K562 (cell line): ENCODE results near the gene NMB. TPM values are rescaled to one million over a fixed set of nuclear protein-coding genes. Genes with fewer than 3 reads are reported as not detected.
A peak's percentile ranks its signal among the peaks of the same experiment; 100 is the strongest.

Experiments used
- ATAC-seq: fragments of 200-7000 bp; cut with Tn5 transposase; 3 replicates; pipeline ENCODE4 v1.9.1; 2020; ENCODE audit warnings: moderate library complexity
- BruUV-seq: library from RNA; stranded (reverse); fragments of 400-500 nt; replicated peaks from 2 replicates; lab custom pipeline; 2021; lab: Mats Ljungman, UMichigan
- CTCF ChIA-PET: fragments of 300-600 bp; formaldehyde crosslinking; extraction: SDS; loops from one replicate; lab custom pipeline; 2021; ENCODE audit warnings: low intra/inter-chr PET ratio; lab: Yijun Ruan, JAX
- POLR2A ChIA-PET: fragments of 300-600, 350-650 bp; sonication (Branson Sonifier 250); formaldehyde crosslinking; extraction: SDS; loops from one replicate; lab custom pipeline; 2021; ENCODE audit warnings: antibody characterized with exemption, inconsistent platforms; lab: Yijun Ruan, JAX
- DNase-seq, 4 experiments: peaks; one replicate each; pipeline versions ENCODE4 v3.0.0 to v3.0.0-alpha.2; 2011 to 2018; ENCODE audit warnings: low spot score in 3 of 4, mixed read lengths in 3 of 4; ENCODE audit errors: extremely low read depth in 1 of 4
- FAIRE-seq: peaks from 2 replicates; lab custom pipeline; 2011; peaks lifted over from hg19 to GRCh38; lab: Jason Lieb, UNC
- H2AFZ ChIP-seq: 2 replicates; pipeline ENCODE4 v1.6.0; 2011; ENCODE audit warnings: low read depth, low read length, control low read depth, inconsistent platforms
- H3K27ac ChIP-seq: fragments of 200-600 bp; 3 replicates; pipeline ENCODE4 v1.8.0; 2011; ENCODE audit warnings: low read depth, mild to moderate bottlenecking, control low read depth, inconsistent platforms, low read length, moderate library complexity, mixed read lengths; ENCODE audit errors: extremely low read depth
- H3K27me3 ChIP-seq, 2 experiments: fragments of 300-600 bp in 1 of 2; 2 replicates in 1 of 2; 3 replicates in 1 of 2; pipeline versions ENCODE4 v1.6.0 to v1.8.0; 2011; ENCODE audit warnings: inconsistent platforms in 2 of 2, low read length in 2 of 2, mild to moderate bottlenecking in 1 of 2, mixed read lengths in 1 of 2, moderate library complexity in 1 of 2; ENCODE audit not compliant: control insufficient read depth in 2 of 2, insufficient read depth in 2 of 2
- H3K36me3 ChIP-seq: fragments of 300-600 bp; 3 replicates; pipeline ENCODE4 v1.8.0; 2011; ENCODE audit warnings: mild to moderate bottlenecking, low read length, inconsistent platforms; ENCODE audit not compliant: control insufficient read depth, insufficient read depth
- H3K4me1 ChIP-seq, 2 experiments: fragments of 200-600 bp in 1 of 2; replicated peaks in 1 of 2; 2 replicates in 1 of 2; 3 replicates in 1 of 2; pipeline versions ENCODE4 v1.5.1 to v1.8.0; 2011; ENCODE audit warnings: inconsistent platforms in 2 of 2, low read length in 2 of 2, mild to moderate bottlenecking in 1 of 2, mixed read lengths in 1 of 2, moderate library complexity in 1 of 2; ENCODE audit not compliant: control insufficient read depth in 2 of 2, insufficient read depth in 2 of 2
- H3K4me2 ChIP-seq: 2 replicates; pipeline ENCODE4 v1.6.1; 2011; ENCODE audit warnings: low read length, control low read depth, inconsistent platforms, mixed read lengths; ENCODE audit not compliant: insufficient read depth
- H3K4me3 ChIP-seq: fragments of 200-600 bp; sonication (generic), shearing (Covaris generic); 2 replicates; pipeline ENCODE4 v1.5.1; 2016; ENCODE audit warnings: control low read depth, inconsistent platforms
- H3K79me2 ChIP-seq: fragments of 200-600 bp; 3 replicates; pipeline ENCODE4 v1.8.0; 2011; ENCODE audit warnings: low read length, inconsistent platforms; ENCODE audit not compliant: control insufficient read depth, insufficient read depth
- H3K9ac ChIP-seq, 2 experiments: 2 replicates each; pipeline versions ENCODE4 v1.6.0 to v1.6.1; 2011; ENCODE audit warnings: low read depth in 2 of 2, low read length in 2 of 2, control low read depth in 1 of 2, inconsistent platforms in 1 of 2, mild to moderate bottlenecking in 1 of 2, mixed read lengths in 1 of 2; ENCODE audit not compliant: insufficient read depth in 1 of 2
- H3K9me1 ChIP-seq: one replicate; pipeline ENCODE4 v1.6.0; 2011; ENCODE audit warnings: inconsistent platforms, mild to moderate bottlenecking, low read length, moderate library complexity; ENCODE audit not compliant: control insufficient read depth, insufficient read depth
- H3K9me3 ChIP-seq: replicated peaks from 2 replicates; pipeline ENCODE4 v1.5.1; 2011; ENCODE audit warnings: low read depth, low read length, inconsistent platforms; ENCODE audit not compliant: control insufficient read depth, insufficient read depth
- H4K20me1 ChIP-seq: replicated peaks from 2 replicates; pipeline ENCODE4 v1.6.1; 2011; ENCODE audit warnings: low read length, inconsistent platforms, mixed read lengths; ENCODE audit not compliant: control insufficient read depth, insufficient read depth
- CBFA2T2 ChIP-seq: fragments of 450-650 bp; conservative IDR thresholded peaks from 2 replicates; pipeline ENCODE4 v1.6.1; 2017; ENCODE audit warnings: mild to moderate bottlenecking
- CCNT2 ChIP-seq: IDR thresholded peaks from 2 replicates; pipeline ENCODE4 v1.6.1; 2011; ENCODE audit warnings: borderline replicate concordance, low read depth, mild to moderate bottlenecking, moderate library complexity, mixed read lengths, low read length; ENCODE audit not compliant: insufficient read length; ENCODE audit errors: extremely low read depth
- NCOA2 ChIP-seq, 2 experiments: fragments of 450-650 bp; IDR thresholded peaks; 2 replicates each; pipeline ENCODE4 v1.6.1; 2018; ENCODE audit warnings: mild to moderate bottlenecking in 2 of 2, moderate library complexity in 1 of 2; ENCODE audit not compliant: partially characterized antibody in 2 of 2
- POU5F1 ChIP-seq: fragments of 150-350 bp; IDR thresholded peaks from 2 replicates; pipeline ENCODE4 v1.6.1; 2014; ENCODE audit warnings: borderline replicate concordance, low read length, low read depth, mild to moderate bottlenecking; ENCODE audit not compliant: partially characterized antibody
- PRDM10 ChIP-seq: fragments of 450-650 bp; IDR thresholded peaks from 2 replicates; pipeline ENCODE4 v1.6.1; 2018; ENCODE audit not compliant: partially characterized antibody
- RFX7 ChIP-seq: fragments of 250-450 bp; sonication (Bioruptor Pico); IDR thresholded peaks from 2 replicates; pipeline ENCODE4 v1.5.1; 2021; ENCODE audit warnings: mild to moderate bottlenecking
- SRSF3 ChIP-seq: fragments of 200-400 bp; formaldehyde crosslinking; IDR thresholded peaks from 2 replicates; pipeline ENCODE4 v1.6.1; 2016; ENCODE audit warnings: mild to moderate bottlenecking, low read length, moderate library complexity; ENCODE audit not compliant: insufficient read depth
- ZNF224 ChIP-seq: sonication (generic); formaldehyde crosslinking; IDR thresholded peaks from 2 replicates; pipeline ENCODE4 v1.8.0; 2022; ENCODE audit warnings: mild to moderate bottlenecking, missing genetic modification reagents
- ZNF785 ChIP-seq: fragments of 250-450 bp; sonication (Bioruptor Pico); IDR thresholded peaks from 2 replicates; pipeline ENCODE4 v1.4.0; 2020; ENCODE audit warnings: mild to moderate bottlenecking
- WGBS: fragments of 100-300 bp; shearing (Covaris generic); methylation state at CpG from one replicate; pipeline ENCODE4 v1.1.6; 2016; ENCODE audit warnings: low coverage, mixed read lengths; ENCODE audit not compliant: insufficient coverage; ENCODE audit errors: missing lambda C conversion rate; 5-methylcytosine and 5-hydroxymethylcytosine counted together
- in situ Hi-C: fragments of 300-500 bp; cut with MboI; formaldehyde crosslinking; loops from 4 replicates; pipeline ENCODE4 v1.15.0; 2018; ENCODE audit warnings: inconsistent platforms, mixed read lengths
- intact Hi-C: fragments of 100-400 bp; cut with micrococcal nuclease; formaldehyde crosslinking; loops from 2 replicates; pipeline ENCODE4 v1.14.2; 2022
- polyA plus RNA-seq, 8 experiments: library from polyadenylated mRNA; depleted of rRNA in 4 of 8; stranded (reverse) in 5 of 8; unstranded in 3 of 8; fragments of >200 nt; fragmentation: Nextera tagmentation in 2 of 8; fragmentation: Illumina TruSeq in 1 of 8; extraction: Ambion mirVana in 2 of 8; extraction: Trizol in 1 of 8; gene quantifications; 2 replicates each; pipeline versions ENCODE4 v1.2.1 to v1.2.3, GENCODE V29; 2011 to 2014; ENCODE audit warnings: inconsistent platforms in 1 of 8, missing spikeins in 1 of 8
- total RNA-seq, 7 experiments: library from RNA; depleted of rRNA in 6 of 7; stranded (reverse); fragments of >200 nt in 6 of 7; fragmentation: Illumina TruSeq in 2 of 7; extraction: Trizol in 2 of 7; gene quantifications; 2 replicates each; pipeline versions ENCODE4 v1.2.1 to v1.2.3, GENCODE V29; 2011 to 2021; ENCODE audit warnings: low replicate concordance in 1 of 7
- TF ChIP-seq, protein P1 (sequence below): fragments of 450-650 bp; formaldehyde crosslinking; IDR thresholded peaks from 2 replicates; pipeline ENCODE4 v1.4.0; 2020; ENCODE audit warnings: mild to moderate bottlenecking, moderate library complexity
- TF ChIP-seq, protein P2 (sequence below), 2 experiments: fragments of 450-650 bp in 1 of 2; sonication (generic) in 1 of 2; formaldehyde crosslinking; conservative IDR thresholded peaks; 2 replicates each; pipeline versions ENCODE4 v1.4.0 to v1.8.1; 2020 to 2022; ENCODE audit warnings: mild to moderate bottlenecking in 1 of 2, missing genetic modification reagents in 1 of 2

The NMB gene
- total and polyA plus RNA-seq, 9 of the 15 experiments (the other 6 are each of a cell fraction or from before 2014, with no cell fraction given) = 0.06 to 0.16 (median 0.09) TPM; not detected in 5

- TF ChIP-seq CBFA2T2 (peak; percentile 58; the same call in 1 of the 2 replicates), POU5F1 (no peak)
- TF ChIP-seq, all 486 proteins: peak for 22
These were observed 10.3 kb downstream of the NMB start (continued) for GRCh38 chr15:84647726-84648125.

DNA sequence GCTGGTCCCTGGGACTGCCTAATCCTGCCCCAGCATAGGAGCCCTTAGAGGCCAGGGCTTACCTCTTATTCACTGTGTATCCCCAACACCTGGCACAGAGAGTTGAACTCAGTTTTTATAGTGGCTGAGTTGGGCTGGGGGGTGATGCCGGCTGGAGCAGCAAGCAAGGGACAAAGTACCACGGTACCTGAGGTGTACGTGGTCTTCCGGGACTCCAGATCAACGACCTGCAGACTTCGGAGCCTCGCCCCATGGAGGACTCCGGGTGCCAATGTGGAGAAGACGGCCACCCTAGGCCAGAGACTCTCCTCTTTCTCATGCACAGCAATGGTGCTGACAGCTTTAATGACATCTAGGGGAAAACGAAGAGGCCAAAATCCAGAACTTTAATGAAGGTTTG is 12.0 kb downstream of the NMB start:
- intact Hi-C loops = no loop called here
- Histone ChIP-seq H3K36me3 (peaks cover 85% of the 10 kb centered on the region), H3K4me1 (peaks cover 5 to 16% of the 10 kb centered on the region in 2 experiments; a peak in 3 of 5 replicates), H3K9me1 (peaks cover 9% of the 10 kb centered on the region)
- no TSS peak for BruUV-seq
- DNase-seq = no peak
- WGBS = 94% methylated on average over 9 of the region's 10 CpGs
- no peak for TF ChIP-seq CCNT2
- TF ChIP-seq SRSF3 = no peak
- TF ChIP-seq, protein P1, sequence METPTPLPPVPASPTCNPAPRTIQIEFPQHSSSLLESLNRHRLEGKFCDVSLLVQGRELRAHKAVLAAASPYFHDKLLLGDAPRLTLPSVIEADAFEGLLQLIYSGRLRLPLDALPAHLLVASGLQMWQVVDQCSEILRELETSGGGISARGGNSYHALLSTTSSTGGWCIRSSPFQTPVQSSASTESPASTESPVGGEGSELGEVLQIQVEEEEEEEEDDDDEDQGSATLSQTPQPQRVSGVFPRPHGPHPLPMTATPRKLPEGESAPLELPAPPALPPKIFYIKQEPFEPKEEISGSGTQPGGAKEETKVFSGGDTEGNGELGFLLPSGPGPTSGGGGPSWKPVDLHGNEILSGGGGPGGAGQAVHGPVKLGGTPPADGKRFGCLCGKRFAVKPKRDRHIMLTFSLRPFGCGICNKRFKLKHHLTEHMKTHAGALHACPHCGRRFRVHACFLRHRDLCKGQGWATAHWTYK (CRISPR knock-in tag) = no peak
- no peak for TF ChIP-seq PRDM10
- TF ChIP-seq, protein P2, sequence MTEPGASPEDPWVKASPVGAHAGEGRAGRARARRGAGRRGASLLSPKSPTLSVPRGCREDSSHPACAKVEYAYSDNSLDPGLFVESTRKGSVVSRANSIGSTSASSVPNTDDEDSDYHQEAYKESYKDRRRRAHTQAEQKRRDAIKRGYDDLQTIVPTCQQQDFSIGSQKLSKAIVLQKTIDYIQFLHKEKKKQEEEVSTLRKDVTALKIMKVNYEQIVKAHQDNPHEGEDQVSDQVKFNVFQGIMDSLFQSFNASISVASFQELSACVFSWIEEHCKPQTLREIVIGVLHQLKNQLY (CRISPR knock-in tag; conservative IDR thresholded peaks at IDR 0.05) = no peak
- TF ChIP-seq NCOA2 (IDR thresholded peaks at IDR 0.05; ENCODE audit: partially characterized antibody in 2 of 2) = no peak
- no peak for TF ChIP-seq ZNF224
- TF ChIP-seq RFX7 (CRISPR knock-in tag) = no peak
- no peak for TF ChIP-seq ZNF785
- TF ChIP-seq, all 486 proteins: peak for 0
- Histone ChIP-seq H3K79me2 (no peaks in the 10 kb centered on the region), H3K4me2 (no peak overlapping the region), H4K20me1 (no peaks in the 10 kb centered on the region; the same call in 1 of the 2 replicates), H3K27ac (no peak overlapping the region), H2AFZ (no peak overlapping the region), H3K27me3 (no peaks in the 10 kb centered on the region), H3K4me3 (no peak overlapping the region), H3K9ac (peak overlapping the region in 1 of 2 experiments; percentile 29; a peak in 1 of 4 replicates), H3K9me3 (no peaks in the 10 kb centered on the region)
- FAIRE-seq (no peak), ATAC-seq (no peak)
- ChIA-PET POLR2A (no interaction called here), CTCF (no interaction called here)
- in situ Hi-C loops = no loop called here
